GM12864 (cell line): ENCODE results near the gene VAX1.

ENCODE experiments used
- DNase-seq: peaks from one replicate; pipeline ENCODE4 v3.0.0-alpha.2; 2011; ENCODE audit warnings: low read depth
- H3K4me3 ChIP-seq: 2 replicates; pipeline ENCODE4 v1.5.1; 2011; ENCODE audit warnings: mild to moderate bottlenecking, low read depth, low read length, control low read depth
- CTCF ChIP-seq: IDR thresholded peaks from 2 replicates; pipeline ENCODE4 v1.5.1; 2011; ENCODE audit warnings: low read depth, mild to moderate bottlenecking, moderate library complexity, low read length, control low read depth, inconsistent platforms; ENCODE audit errors: missing control alignments

The VAX1 gene

GRCh38 chr10:117138838-117139580 is 939 bp upstream of the VAX1 start:
- no peak for TF ChIP-seq CTCF
- DNase-seq = no peak

GRCh38 chr10:117137031-117137910 is 799 bp downstream of the VAX1 start:
- no peak for TF ChIP-seq CTCF
- DNase-seq = no peak
- H3K4me3 ChIP-seq = no peak overlapping the region

More at GRCh38 chr10:117138838-117139580, 939 bp upstream of the VAX1 start:
- H3K4me3 ChIP-seq = no peak overlapping the region

GRCh38 chr10:117136391-117136975 is 1.6 kb downstream of the VAX1 start:
- H3K4me3 ChIP-seq = no peak overlapping the region
- no peak for TF ChIP-seq CTCF
- no peak for DNase-seq

GRCh38 chr10:117135480-117136140 is 2.5 kb downstream of the VAX1 start:
- no peak for DNase-seq
- H3K4me3 ChIP-seq = no peak overlapping the region
- no peak for TF ChIP-seq CTCF

- no peak overlapping the region for H3K4me3 ChIP-seq
- no peak for DNase-seq
- no peak for TF ChIP-seq CTCF
Measured at GRCh38 chr10:117135026-117135372, 3.1 kb downstream of the VAX1 start.

- DNase-seq = no peak
- H3K4me3 ChIP-seq = no peak overlapping the region
- TF ChIP-seq CTCF = no peak
Measured at GRCh38 chr10:117134306-117135025, 3.6 kb downstream of the VAX1 start.
